K562 (cell line): ENCODE data around the gene DAB1. TPM values are rescaled to one million over a fixed set of nuclear protein-coding genes. Genes with fewer than 3 reads are reported as not detected.

Experiments
- AFF4 ChIP-seq: sonication (generic); formaldehyde crosslinking; IDR thresholded peaks from 2 replicates; pipeline ENCODE4 v1.8.0; 2023; ENCODE audit warnings: mild to moderate bottlenecking, missing genetic modification reagents
- ELF2 ChIP-seq: fragments of 250-450 bp; sonication (Bioruptor Pico); IDR thresholded peaks from 2 replicates; pipeline ENCODE4 v1.5.0; 2021; ENCODE audit warnings: mild to moderate bottlenecking
- FOXJ2 ChIP-seq: fragments of 200-800 bp; sonication (Bioruptor generic); IDR thresholded peaks from 2 replicates; pipeline ENCODE4 v1.6.1; 2016; ENCODE audit warnings: missing genetic modification characterization, missing compliant biosample characterization
- MITF ChIP-seq: IDR thresholded peaks from 2 replicates; pipeline ENCODE4 v1.6.1; 2014; ENCODE audit warnings: antibody characterized with exemption
- PRDM10 ChIP-seq: fragments of 450-650 bp; IDR thresholded peaks from 2 replicates; pipeline ENCODE4 v1.6.1; 2018; ENCODE audit not compliant: partially characterized antibody
- RAD51 ChIP-seq: fragments of 450-650 bp; IDR thresholded peaks from 2 replicates; pipeline ENCODE4 v1.7.1; 2016; ENCODE audit warnings: low read depth, mild to moderate bottlenecking, borderline replicate concordance
- SIN3B ChIP-seq: fragments of 450-650 bp; IDR thresholded peaks from 2 replicates; pipeline ENCODE4 v1.6.1; 2017; ENCODE audit warnings: low read depth, mild to moderate bottlenecking, moderate library complexity
- ZNF165 ChIP-seq: fragments of 250-450 bp; sonication (Bioruptor Pico); IDR thresholded peaks from 2 replicates; pipeline ENCODE4 v1.4.0; 2020; ENCODE audit warnings: borderline replicate concordance
- polyA plus RNA-seq, 8 experiments: library from polyadenylated mRNA; depleted of rRNA in 4 of 8; stranded (reverse) in 5 of 8; unstranded in 3 of 8; fragments of >200 nt; fragmentation: Nextera tagmentation in 2 of 8; fragmentation: Illumina TruSeq in 1 of 8; extraction: Ambion mirVana in 2 of 8; extraction: Trizol in 1 of 8; gene quantifications; 2 replicates each; pipeline versions ENCODE4 v1.2.1 to v1.2.3, GENCODE V29; 2011 to 2014; ENCODE audit warnings: inconsistent platforms in 1 of 8, missing spikeins in 1 of 8
- total RNA-seq, 7 experiments: library from RNA; depleted of rRNA in 6 of 7; stranded (reverse); fragments of >200 nt in 6 of 7; fragmentation: Illumina TruSeq in 2 of 7; extraction: Trizol in 2 of 7; gene quantifications; 2 replicates each; pipeline versions ENCODE4 v1.2.1 to v1.2.3, GENCODE V29; 2011 to 2021; ENCODE audit warnings: low replicate concordance in 1 of 7

DAB1 gene
- total and polyA plus RNA-seq, 9 of the 15 experiments (the other 6 are each of a cell fraction or from before 2014, with no cell fraction given) = not detected

- no peak for TF ChIP-seq PRDM10
- no peak for TF ChIP-seq FOXJ2
- TF ChIP-seq SIN3B = no peak
- no peak for TF ChIP-seq ZNF165 (CRISPR knock-in tag)
- TF ChIP-seq MITF = no peak
- TF ChIP-seq ELF2 (CRISPR knock-in tag) = no peak
- TF ChIP-seq AFF4 (CRISPR knock-in tag) = no peak
- no peak for TF ChIP-seq RAD51
- TF ChIP-seq, all 486 proteins: peak for 0
Observed at GRCh38 chr1:57158604-57158998, 265.3 kb downstream of the DAB1 start (continued).
